ENCODE measurements around the gene GADL1. TPM values are rescaled to one million over a fixed set of nuclear protein-coding genes. Genes with fewer than 3 reads are reported as not detected.

Gene GADL1
- total RNA-seq, 1 donor: not detected

DNA sequence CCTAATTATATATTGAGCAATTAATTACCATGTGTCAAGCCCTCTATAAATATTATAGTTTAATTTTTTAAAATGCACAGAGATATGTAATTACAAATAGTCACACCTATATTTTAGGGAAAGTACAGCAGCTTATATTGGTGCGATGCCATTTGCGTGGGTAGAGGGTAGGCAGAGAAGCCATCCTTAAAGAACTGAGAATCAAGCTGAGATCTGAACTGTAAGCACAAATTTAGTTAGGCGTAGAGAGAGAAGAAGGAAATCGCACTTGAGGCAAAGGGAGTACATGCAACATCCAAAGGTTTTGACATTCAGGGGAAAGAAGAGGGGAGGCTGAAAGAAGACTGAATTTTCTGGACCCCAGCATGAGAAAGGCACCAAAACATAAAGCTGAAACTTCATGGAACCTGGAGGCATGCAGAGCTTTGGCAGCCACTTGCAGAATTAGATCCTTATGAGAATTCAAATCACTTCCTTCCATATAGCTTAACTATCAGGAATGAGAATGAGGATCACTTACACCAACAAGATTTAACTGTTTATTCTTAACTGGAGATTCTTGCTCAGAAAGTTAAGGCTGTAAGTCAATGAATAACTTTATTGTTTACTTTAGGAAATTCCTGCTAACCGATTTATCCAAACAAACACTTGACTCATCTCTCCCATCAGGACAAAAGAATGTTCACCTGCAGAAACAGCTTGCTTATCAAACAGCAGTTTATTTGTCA, 173.7 kb downstream of the GADL1 start:
- no peak overlapping the region for H3K4me3 ChIP-seq (ENCODE audit: low read depth, low read length)
- TF ChIP-seq, protein P1, sequence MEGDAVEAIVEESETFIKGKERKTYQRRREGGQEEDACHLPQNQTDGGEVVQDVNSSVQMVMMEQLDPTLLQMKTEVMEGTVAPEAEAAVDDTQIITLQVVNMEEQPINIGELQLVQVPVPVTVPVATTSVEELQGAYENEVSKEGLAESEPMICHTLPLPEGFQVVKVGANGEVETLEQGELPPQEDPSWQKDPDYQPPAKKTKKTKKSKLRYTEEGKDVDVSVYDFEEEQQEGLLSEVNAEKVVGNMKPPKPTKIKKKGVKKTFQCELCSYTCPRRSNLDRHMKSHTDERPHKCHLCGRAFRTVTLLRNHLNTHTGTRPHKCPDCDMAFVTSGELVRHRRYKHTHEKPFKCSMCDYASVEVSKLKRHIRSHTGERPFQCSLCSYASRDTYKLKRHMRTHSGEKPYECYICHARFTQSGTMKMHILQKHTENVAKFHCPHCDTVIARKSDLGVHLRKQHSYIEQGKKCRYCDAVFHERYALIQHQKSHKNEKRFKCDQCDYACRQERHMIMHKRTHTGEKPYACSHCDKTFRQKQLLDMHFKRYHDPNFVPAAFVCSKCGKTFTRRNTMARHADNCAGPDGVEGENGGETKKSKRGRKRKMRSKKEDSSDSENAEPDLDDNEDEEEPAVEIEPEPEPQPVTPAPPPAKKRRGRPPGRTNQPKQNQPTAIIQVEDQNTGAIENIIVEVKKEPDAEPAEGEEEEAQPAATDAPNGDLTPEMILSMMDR (IDR thresholded peaks at IDR 0.05; ENCODE audit: insufficient read depth, low read depth, low read length): no peak
- peak; percentile 85 for DNase-seq (ENCODE audit: low read depth)

DNA sequence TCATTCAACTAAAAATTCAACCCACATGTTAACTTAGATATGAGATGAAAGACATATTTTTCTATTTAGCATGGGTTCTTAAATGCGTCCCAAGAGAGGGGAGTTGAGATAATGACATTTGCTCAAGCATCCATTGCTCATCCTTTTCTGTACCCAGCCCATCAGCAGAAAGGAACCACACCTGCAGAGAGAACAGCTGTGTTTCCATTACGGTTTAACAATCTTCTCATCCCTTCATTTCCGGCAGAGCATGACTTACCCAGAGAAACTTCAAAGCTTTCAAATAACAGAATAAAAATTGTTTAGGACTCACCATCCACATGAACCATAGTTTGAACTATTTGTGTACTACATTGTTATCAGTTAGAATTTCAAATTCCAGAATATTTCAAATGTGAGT, 174.9 kb downstream of the GADL1 start:
- TF ChIP-seq, protein P1 (IDR thresholded peaks at IDR 0.05; ENCODE audit: insufficient read depth, low read depth, low read length): no peak
- DNase-seq (ENCODE audit: low read depth): no peak
- no peak overlapping the region for H3K4me3 ChIP-seq (ENCODE audit: low read depth, low read length)

DNA sequence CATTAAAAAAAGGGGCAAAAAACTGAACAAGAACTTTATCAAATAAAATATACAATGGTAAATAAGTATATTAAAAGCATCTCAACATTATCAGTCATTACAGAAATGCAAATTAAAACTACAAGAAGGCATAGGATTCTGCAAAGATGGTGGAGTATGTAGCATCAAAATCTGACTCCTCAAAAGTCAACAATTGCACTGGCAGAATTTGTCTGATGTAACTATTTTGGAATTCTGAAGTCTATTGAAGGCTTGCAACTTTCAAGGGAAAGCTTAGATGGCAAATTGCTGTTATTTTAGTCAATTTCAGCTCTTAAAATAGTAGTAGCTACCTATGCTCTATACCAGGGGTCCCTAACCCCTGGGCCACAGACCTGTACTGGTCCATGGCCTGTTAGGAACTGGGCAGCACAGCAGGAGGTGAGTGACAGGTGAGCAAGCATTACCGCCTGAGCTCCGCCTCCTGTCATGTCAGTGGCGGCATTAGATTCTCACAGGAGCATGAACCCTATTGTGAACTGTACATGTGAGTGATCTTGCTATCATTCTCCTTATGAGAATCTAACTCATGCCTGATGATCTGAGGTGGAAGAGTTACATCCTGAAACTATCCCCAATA, 180.5 kb downstream of the GADL1 start:
- no peak for DNase-seq (ENCODE audit: low read depth)
- no peak overlapping the region for H3K4me3 ChIP-seq (ENCODE audit: low read depth, low read length)
- TF ChIP-seq, protein P1 (IDR thresholded peaks at IDR 0.05; ENCODE audit: insufficient read depth, low read depth, low read length): no peak

DNA sequence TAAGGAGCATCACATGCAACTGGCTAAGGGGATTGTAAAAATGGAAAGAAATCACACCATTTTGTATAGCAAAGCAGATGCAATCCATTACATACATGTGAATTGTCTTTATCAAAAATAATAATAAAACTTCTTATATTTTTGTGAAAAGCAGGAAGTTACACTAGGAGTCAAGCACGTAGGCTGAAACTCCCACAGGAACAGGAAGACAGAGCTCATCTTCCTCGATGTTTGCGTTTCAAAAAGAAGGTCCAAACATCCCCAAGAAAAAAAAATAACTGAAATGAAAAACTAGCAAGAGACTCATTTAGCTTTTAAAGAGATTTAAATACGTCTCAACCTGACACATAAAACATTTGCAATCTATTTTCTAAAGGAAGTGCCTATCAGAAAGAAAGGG, 181.5 kb downstream of the GADL1 start:
- DNase-seq (ENCODE audit: low read depth): no peak
- H3K4me3 ChIP-seq (ENCODE audit: low read depth, low read length): no peak overlapping the region
- TF ChIP-seq, protein P1 (IDR thresholded peaks at IDR 0.05; ENCODE audit: insufficient read depth, low read depth, low read length): no peak

DNA sequence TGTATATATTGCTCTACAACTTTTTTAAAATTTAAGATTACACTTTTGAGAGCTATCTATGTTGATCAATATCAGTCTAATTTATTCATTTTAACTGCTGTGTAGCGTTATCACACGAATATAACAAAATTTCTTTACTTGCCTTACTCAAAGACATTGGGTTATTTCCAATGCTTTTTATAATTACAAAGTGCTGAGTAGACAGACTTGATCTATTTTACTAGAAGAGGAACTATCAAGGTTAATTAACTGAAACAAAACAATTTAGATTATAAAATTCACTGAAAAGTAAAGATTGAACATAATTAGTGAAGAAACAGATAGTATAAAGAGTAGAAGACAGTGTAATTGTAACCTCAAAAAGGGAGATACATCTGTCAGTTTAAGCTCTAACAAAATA, 182.6 kb downstream of the GADL1 start:
- H3K4me3 ChIP-seq (ENCODE audit: low read depth, low read length): no peak overlapping the region
- TF ChIP-seq, protein P1 (IDR thresholded peaks at IDR 0.05; ENCODE audit: insufficient read depth, low read depth, low read length): no peak
- no peak for DNase-seq (ENCODE audit: low read depth)

DNA sequence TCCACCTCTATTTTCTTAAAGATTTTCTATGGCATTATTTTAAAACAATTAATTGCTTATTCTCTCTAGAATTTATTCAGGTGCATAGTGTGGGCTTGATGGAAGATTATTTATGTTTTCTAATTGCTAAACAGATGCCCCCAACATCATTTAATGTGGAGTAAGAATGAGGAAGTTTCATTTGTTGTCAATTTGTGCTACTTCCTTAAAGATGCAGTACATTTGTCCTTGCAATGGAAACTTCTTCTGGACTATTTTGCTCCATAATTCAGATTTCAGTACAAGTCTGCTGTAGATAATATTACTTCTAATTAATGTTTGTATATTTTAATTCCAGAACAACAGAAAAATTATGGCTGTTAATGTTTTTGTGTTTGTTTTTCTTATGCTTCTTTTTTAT, 183.3 kb downstream of the GADL1 start:
- DNase-seq (ENCODE audit: low read depth): no peak
- TF ChIP-seq, protein P1 (IDR thresholded peaks at IDR 0.05; ENCODE audit: insufficient read depth, low read depth, low read length): no peak
- H3K4me3 ChIP-seq (ENCODE audit: low read depth, low read length): no peak overlapping the region
